AG10803 (cell line): ENCODE results near the gene TM2D3.

ENCODE experiments used
- DNase-seq: peaks from one replicate; pipeline ENCODE4 v3.0.0; 2010; ENCODE audit warnings: low read depth
- H3K4me3 ChIP-seq: 2 replicates; pipeline ENCODE4 v1.5.1; 2011; ENCODE audit warnings: mild to moderate bottlenecking, low read length, control low read depth
- TF ChIP-seq, protein P1 (sequence below): conservative IDR thresholded peaks from 2 replicates; pipeline ENCODE4 v1.5.1; 2011; ENCODE audit warnings: mild to moderate bottlenecking, low read length, control low read depth, inconsistent platforms

Gene TM2D3

DNA sequence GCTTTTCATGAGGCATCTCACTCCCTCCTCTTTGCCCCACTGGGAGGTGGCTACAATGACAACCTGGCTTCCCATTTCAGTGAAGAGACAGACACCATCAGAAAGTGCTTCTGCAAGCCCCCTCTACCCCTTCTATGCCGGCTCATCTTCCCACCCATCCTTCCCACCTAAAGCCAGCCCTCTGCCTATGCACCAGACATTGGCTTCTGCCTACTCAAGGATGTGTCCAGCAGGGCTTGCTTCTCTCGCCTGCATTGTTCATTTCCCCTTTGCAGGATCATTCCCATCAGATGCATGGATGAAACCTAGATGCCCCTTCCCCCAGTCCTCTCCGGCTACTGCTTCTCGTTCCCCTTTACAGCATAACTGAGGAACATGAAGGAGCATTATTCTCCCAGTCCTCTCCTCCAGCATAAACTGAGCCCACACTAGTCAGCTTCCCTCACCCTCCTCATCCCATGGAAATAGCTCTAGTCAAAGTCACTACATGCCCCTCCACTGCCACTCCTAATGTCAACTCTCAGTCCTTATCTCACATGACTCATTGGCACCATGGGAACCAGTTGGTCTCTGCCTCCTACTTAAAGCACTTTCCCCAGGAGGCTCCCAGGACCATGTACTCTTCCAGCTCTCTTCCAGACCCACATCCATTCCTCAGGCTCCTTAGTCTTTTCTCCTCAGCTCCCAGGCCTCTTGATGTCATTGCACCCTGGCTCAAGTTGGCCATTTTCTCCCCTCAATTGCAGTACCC lies 47.9 kb downstream of the TM2D3 start:
- DNase-seq: no peak
- TF ChIP-seq, protein P1, sequence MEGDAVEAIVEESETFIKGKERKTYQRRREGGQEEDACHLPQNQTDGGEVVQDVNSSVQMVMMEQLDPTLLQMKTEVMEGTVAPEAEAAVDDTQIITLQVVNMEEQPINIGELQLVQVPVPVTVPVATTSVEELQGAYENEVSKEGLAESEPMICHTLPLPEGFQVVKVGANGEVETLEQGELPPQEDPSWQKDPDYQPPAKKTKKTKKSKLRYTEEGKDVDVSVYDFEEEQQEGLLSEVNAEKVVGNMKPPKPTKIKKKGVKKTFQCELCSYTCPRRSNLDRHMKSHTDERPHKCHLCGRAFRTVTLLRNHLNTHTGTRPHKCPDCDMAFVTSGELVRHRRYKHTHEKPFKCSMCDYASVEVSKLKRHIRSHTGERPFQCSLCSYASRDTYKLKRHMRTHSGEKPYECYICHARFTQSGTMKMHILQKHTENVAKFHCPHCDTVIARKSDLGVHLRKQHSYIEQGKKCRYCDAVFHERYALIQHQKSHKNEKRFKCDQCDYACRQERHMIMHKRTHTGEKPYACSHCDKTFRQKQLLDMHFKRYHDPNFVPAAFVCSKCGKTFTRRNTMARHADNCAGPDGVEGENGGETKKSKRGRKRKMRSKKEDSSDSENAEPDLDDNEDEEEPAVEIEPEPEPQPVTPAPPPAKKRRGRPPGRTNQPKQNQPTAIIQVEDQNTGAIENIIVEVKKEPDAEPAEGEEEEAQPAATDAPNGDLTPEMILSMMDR: no peak

DNA sequence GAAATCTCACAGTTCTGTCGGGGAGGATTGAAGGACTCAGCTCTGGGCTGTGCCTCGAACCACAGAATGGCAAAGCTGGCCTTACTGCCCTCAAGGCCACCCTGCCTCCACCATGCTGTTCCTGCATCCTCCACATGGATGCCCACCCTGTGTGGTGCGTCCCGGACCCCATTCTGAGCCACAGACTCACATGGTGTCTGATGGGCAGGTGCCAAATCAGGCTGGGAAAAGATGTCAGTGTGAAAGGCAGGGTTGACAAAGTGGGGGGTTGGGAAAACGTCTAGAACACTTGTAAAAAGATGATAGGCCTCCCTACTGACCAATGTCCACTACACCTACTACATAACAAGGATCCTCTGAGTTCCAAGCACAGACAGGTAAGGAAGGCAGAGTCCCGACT lies 49.4 kb downstream of the TM2D3 start:
- no peak for DNase-seq
- no peak overlapping the region for H3K4me3 ChIP-seq
- TF ChIP-seq, protein P1: no peak

More for the DNA sequence above, 47.9 kb downstream of the TM2D3 start:
- H3K4me3 ChIP-seq: no peak overlapping the region

DNA sequence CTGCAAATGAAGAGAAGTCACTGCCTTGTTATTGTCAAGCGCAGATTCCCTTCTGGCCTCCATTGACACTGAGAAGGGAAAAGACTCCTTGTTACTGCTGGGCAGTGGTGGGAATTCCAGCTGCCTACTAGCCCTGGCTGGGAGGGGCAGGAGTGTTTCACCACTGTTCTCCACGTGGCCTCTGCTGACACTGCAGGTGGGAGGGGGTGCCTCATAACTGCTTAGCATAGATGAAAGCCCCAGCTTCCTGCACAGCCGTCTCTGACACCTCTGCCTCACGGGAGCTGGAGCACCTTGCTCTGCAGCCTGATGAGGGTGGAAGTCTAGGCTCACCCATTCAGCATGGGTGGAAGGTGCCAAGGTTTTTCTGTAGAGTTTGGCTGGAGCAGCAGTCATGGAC lies 52.1 kb downstream of the TM2D3 start:
- TF ChIP-seq, protein P1: no peak
- no peak for DNase-seq
- no peak overlapping the region for H3K4me3 ChIP-seq

DNA sequence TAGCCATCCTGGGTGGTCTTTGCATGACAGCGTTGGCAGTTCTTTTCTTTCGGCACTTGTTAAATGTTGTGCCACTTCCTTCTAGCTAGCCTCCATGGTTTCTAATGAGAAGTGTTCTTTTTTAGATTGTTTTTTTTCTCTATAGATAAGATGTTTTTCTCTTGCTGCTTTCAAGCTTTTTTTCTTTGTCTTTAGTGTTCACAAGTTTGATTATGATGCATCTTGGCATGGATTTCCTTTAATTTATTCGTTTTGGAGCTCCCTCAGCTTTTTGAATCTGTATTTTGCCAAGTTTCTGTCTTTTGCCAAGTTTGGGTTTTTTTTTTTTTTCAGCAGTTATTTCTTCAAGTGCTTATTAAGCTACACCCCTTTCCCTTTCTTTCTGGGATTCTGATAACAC lies 53.1 kb downstream of the TM2D3 start:
- TF ChIP-seq, protein P1: no peak
- no peak overlapping the region for H3K4me3 ChIP-seq
- DNase-seq: no peak

DNA sequence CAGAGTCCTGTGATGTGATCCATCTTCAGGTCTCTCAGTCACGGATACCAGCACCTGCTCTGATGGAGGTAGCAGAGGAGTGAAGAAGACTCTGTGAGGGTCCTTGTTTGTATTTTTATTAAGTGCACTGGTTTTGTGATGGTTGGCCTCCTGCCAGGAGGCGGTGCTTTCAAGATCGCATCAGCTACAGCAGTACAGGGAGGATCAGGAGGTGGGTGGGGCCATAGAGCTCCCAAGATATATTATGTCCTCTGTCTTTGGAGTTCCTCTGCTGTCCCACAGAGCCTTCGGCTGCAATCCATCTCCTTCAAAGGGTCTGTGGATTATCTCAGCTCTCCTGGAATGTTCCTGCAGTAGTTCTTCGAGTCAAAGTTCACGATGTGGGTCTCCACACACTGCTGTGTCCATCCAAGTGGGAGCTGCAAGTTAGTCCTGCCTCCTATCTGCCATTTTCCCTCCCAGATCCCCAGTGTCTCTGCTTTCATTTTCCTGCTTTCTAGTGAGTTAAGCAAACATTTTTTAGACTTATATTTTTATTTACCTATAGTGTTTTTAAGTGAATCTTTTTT lies 54.7 kb downstream of the TM2D3 start:
- H3K4me3 ChIP-seq: no peak overlapping the region
- no peak for DNase-seq
- TF ChIP-seq, protein P1: no peak

DNA sequence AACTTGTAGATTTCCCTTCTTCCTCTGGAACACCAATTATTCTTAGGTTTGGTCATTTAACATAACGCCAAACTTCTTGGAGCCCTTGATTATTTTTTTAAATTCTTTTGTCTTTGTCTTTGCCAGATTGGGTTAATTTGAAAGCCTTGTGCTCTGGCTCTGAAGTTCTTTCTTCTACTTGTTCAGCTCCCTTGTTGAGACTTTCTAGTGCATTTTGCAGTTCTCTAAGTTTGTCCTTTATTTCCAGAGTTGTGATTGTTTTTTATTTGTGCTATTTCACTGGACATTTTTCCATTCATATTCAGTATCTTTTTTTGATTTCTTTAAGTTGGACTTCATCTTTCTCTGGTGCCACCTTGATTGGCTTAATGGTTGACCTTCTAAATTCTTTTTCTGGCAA lies 55.5 kb downstream of the TM2D3 start:
- no peak for DNase-seq
- H3K4me3 ChIP-seq: no peak overlapping the region
- TF ChIP-seq, protein P1: no peak
